ENCODE results near the gene ZBTB16. TPM values are rescaled to one million over a fixed set of nuclear protein-coding genes. Genes with fewer than 3 reads are reported as not detected.

The ZBTB16 gene
- total RNA-seq, 1 donor from 2014 or later = 0.17 TPM

DNA sequence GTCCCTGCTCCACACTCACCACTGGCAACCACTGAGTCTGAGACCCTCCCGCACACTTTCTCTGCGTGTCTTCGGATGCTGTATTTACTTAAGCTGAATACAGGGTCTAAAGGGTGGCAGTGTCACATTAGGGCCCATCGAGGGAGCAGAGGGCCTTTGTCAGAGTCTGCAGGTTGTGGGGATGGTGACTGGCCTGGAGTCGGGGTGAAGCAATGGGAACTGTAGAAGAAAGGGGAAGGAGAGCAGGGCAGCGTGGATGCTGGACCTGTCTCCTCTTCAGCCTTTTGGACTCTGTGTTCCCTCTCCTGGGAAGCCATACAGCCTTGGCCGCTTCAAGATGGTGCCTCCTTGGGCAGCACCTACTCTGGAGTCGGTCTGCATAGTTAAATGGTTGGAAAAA is 61.1 kb downstream of the ZBTB16 start:
- DNase-seq (ENCODE audit: low read depth) = no peak
- TF ChIP-seq, protein P1, sequence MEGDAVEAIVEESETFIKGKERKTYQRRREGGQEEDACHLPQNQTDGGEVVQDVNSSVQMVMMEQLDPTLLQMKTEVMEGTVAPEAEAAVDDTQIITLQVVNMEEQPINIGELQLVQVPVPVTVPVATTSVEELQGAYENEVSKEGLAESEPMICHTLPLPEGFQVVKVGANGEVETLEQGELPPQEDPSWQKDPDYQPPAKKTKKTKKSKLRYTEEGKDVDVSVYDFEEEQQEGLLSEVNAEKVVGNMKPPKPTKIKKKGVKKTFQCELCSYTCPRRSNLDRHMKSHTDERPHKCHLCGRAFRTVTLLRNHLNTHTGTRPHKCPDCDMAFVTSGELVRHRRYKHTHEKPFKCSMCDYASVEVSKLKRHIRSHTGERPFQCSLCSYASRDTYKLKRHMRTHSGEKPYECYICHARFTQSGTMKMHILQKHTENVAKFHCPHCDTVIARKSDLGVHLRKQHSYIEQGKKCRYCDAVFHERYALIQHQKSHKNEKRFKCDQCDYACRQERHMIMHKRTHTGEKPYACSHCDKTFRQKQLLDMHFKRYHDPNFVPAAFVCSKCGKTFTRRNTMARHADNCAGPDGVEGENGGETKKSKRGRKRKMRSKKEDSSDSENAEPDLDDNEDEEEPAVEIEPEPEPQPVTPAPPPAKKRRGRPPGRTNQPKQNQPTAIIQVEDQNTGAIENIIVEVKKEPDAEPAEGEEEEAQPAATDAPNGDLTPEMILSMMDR (conservative IDR thresholded peaks at IDR 0.05; ENCODE audit: low read depth, low read length) = no peak
- H3K4me3 ChIP-seq (ENCODE audit: low read depth, low read length) = no peak overlapping the region

DNA sequence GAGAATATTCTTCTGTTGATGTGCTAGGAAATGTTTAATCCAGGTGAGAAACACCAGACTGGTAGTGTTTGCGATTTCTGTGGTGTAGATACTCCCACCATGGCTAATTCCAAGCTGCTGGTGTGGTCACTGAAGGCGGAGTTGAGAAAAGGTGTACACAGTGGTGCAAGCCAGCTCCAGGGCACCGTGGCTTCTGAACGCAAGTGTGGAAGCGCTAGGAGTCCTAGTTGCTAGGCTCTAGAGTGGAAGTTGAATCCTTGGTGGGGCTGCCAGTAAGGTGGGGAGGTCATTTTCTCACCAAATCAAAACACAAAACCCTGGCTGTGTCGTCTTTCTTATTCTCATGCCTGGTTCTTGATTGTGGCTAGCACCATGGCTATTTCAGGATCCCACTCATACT is 61.6 kb downstream of the ZBTB16 start:
- H3K4me3 ChIP-seq (ENCODE audit: low read depth, low read length) = no peak overlapping the region
- TF ChIP-seq, protein P1 (conservative IDR thresholded peaks at IDR 0.05; ENCODE audit: low read depth, low read length) = no peak
- DNase-seq (ENCODE audit: low read depth) = no peak

DNA sequence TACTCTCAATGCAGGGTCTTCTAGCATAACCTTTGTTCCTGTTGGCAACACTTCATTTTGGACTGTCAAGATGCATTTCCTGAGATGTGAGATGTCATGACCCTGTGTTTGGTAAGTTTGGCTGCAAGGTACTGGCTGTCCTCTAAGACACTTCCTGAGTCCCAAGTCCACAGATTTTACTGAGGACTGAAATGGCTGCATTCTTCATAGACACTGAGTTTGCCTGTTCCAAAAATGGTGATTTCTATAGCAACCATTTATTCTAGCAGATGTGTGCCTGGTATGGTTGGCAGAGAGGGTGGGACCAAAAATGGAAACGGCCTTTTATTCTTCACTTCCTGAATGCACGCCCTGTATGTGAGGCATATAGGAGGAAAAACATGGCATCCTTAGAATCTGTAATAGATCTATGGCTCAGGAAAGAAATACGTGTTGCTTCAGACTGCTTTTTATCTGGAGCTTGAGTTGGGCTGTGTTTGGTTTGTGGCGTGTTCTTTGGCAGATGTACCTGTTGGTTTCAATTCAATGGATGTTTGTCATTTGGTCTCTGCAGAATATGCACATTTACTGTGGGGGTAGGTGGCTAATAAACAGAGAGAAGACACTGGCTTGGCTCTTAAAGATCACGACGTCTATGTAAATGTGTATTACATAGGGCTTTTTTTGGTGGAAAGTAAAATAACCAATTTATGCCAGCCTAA is 62.4 kb downstream of the ZBTB16 start:
- no peak overlapping the region for H3K4me3 ChIP-seq (ENCODE audit: low read depth, low read length)
- TF ChIP-seq, protein P1 (conservative IDR thresholded peaks at IDR 0.05; ENCODE audit: low read depth, low read length) = no peak
- no peak for DNase-seq (ENCODE audit: low read depth)

DNA sequence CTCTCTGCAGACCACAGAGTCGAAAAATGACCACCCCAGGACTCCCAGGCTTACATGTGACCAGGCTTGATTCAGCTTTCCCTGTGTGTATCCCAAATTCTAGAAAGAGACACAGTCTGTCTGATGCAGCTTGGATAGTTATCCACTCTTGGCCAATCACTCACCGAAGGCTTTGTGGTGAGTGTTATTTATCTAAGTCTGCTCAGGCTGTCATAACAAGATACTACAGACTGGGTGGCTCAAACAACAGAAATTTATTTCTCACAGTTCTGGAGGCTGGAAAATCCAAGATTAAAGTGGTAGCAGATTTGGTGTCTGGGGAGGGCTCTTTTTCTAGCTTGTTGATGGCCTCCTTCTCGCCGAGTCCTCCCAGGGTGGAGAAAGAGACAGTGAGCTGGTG is 63.2 kb downstream of the ZBTB16 start:
- TF ChIP-seq, protein P1 (conservative IDR thresholded peaks at IDR 0.05; ENCODE audit: low read depth, low read length) = no peak
- no peak overlapping the region for H3K4me3 ChIP-seq (ENCODE audit: low read depth, low read length)
- no peak for DNase-seq (ENCODE audit: low read depth)

DNA sequence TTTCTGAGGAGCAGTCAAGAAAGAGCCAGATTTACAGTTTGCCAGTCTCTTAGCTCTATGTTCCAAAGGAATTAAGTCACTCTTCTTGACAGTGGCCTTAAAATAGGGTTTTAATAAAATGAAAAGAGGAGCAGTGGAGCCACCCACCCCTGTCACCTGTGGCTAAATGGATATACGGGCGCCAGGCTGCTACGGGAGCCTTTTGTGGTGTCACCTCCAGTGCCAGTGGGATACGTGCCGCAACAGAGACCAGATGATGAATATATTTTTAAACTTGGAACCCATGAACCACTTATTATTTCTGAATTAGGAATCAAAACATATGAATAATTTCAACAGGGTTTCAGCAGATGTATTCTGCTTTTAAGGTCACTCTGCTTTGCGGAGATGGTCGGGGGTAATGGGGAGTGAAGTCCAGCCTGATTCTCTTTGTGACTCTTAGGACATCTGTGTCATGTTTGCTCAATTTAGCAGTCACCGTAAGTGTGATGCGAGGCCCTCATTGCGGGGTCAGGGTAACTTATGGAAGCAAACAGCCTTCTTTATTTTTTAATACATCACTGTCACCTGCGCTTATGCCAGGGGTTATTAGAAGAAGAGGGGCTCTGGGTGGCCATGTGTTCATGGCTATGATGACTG is 64.3 kb downstream of the ZBTB16 start:
- no peak for DNase-seq (ENCODE audit: low read depth)
- no peak overlapping the region for H3K4me3 ChIP-seq (ENCODE audit: low read depth, low read length)
- TF ChIP-seq, protein P1 (conservative IDR thresholded peaks at IDR 0.05; ENCODE audit: low read depth, low read length) = no peak

DNA sequence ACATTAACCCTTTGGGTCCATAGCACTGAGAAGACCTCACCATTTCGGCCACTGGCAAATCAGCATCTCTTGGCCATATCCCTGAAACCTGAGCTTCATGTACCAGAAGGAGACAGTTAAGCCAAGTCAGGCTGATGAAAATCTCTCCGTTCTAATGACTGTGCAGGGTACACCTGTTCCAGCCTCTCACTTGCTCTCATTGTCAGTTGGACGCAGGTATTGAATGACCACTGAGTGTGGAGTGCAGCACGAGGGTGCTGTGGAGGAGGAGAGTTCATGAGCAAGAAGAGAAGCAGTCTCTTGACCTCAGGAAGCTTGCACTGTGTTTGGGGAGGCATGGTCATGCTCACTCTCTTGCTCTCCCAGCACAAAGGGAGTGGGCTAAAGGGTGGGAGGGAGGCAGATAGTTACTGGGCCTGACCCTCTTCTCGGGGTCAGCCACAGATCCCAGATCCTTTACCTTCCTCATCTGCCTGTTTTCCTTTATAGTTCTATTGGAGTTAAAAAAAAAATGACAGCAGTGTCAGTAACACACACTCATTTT is 65.2 kb downstream of the ZBTB16 start:
- no peak for DNase-seq (ENCODE audit: low read depth)
- no peak overlapping the region for H3K4me3 ChIP-seq (ENCODE audit: low read depth, low read length)
- TF ChIP-seq, protein P1 (conservative IDR thresholded peaks at IDR 0.05; ENCODE audit: low read depth, low read length) = no peak

All from epithelial cell of proximal tubule (primary cell).